Measurements from ENCODE around the gene HPCAL4. TPM values are rescaled to one million over a fixed set of nuclear protein-coding genes. Genes with fewer than 3 reads are reported as not detected.

The HPCAL4 gene
- total and polyA plus RNA-seq, 10 of the 15 experiments (the other 5 are each of a cell fraction or from before 2014, with no cell fraction given), result 0.05 to 0.18 (median 0.06) TPM; not detected in 5

GRCh38 chr1:39645411-39646043 is 45.7 kb downstream of the HPCAL4 start:
- Histone ChIP-seq H3K4me2 (ENCODE audit: control insufficient read depth, insufficient read depth) (no peak overlapping the region), H3K79me2 (ENCODE audit: control insufficient read depth, insufficient read depth, low read length) (no peaks in the 10 kb centered on the region), H3K27me3 (replicated peaks in 1 of 2; ENCODE audit: control insufficient read depth in 2 of 2, insufficient read depth in 2 of 2, low read length in 1 of 2) (no peaks in the 10 kb centered on the region), H3K9ac (ENCODE audit: control insufficient read depth, insufficient read depth, low read length) (no peak overlapping the region), H3K36me3 (ENCODE audit: control insufficient read depth in 2 of 2, insufficient read depth in 2 of 2, low read length in 1 of 2) (no peaks in the 10 kb centered on the region), H3K9me3 (replicated peaks; ENCODE audit: control insufficient read depth, insufficient read depth, low read length) (no peaks in the 10 kb centered on the region), H3K4me3 (no peak overlapping the region), H3K4me1 (ENCODE audit: control insufficient read depth, insufficient read depth, low read length) (no peaks in the 10 kb centered on the region), H2AFZ (ENCODE audit: control insufficient read depth, low read depth, low read length) (no peak overlapping the region), H4K20me1 (ENCODE audit: control insufficient read depth, insufficient read depth) (no peaks in the 10 kb centered on the region), H3K27ac (ENCODE audit: control insufficient read depth, insufficient read depth) (no peak overlapping the region)
- no peak for DNase-seq (ENCODE audit: low read depth, low spot score)
- 49% methylated on average over 3 of the region's 3 CpGs for WGBS (ENCODE audit: insufficient coverage, insufficient replicate concordance, low lambda C conversion rate, missing lambda C conversion rate)
- RAD21 ChIA-PET (ENCODE audit: unreplicated experiment), result no interaction called here
- in situ Hi-C loops (cut with MboI) (no loop called here), intact Hi-C loops (cut with micrococcal nuclease; ENCODE audit: unreplicated experiment) (no loop called here)
- no peak for TF ChIP-seq MEF2B (IDR thresholded peaks at IDR 0.05; ENCODE audit: partially characterized antibody, poor library complexity, severe bottlenecking)
- TF ChIP-seq ESRRA (IDR thresholded peaks at IDR 0.05; ENCODE audit: low read length), result no peak
- no peak for TF ChIP-seq TAF1 (IDR thresholded peaks at IDR 0.05; ENCODE audit: borderline replicate concordance, low read depth, low read length)
- TF ChIP-seq RUNX3 (IDR thresholded peaks at IDR 0.05; ENCODE audit: low read length), result no peak
- no peak for TF ChIP-seq ZBTB11 (CRISPR knock-in tag; IDR thresholded peaks at IDR 0.05)
- CTCF ChIA-PET, result no interaction called here
- FAIRE-seq, result no peak
- SMC1A ChIA-PET (ENCODE audit: uncharacterized antibody, unreplicated experiment), result no interaction called here
- BruUV-seq (replicated peaks), result no TSS peak
- ATAC-seq, result no peak
- POLR2A ChIA-PET, result interaction anchor here (0.6 kb wide), 1 partner anchor 39 kb away, joined by 4 read pairs; no protein-coding TSS in a partner anchor

Measured in GM12878 (cell line).